Endodermal cell (in vitro differentiated cells): Measurements from ENCODE around the gene ZSCAN20. TPM values are rescaled to one million over a fixed set of nuclear protein-coding genes. Genes with fewer than 3 reads are reported as not detected.

Experiments
- DNase-seq: peaks from one replicate; pipeline ENCODE4 v3.0.0-alpha.2; 2017
- H3K27ac ChIP-seq: 2 replicates; pipeline ENCODE4 v1.5.1; 2013; ENCODE audit warnings: mild to moderate bottlenecking, low read depth, low read length, moderate library complexity
- H3K27me3 ChIP-seq: 2 replicates; pipeline ENCODE4 v1.6.1; 2013; ENCODE audit warnings: mild to moderate bottlenecking, low read length, moderate library complexity; ENCODE audit not compliant: insufficient read depth, control insufficient read depth, poor library complexity, severe bottlenecking
- H3K36me3 ChIP-seq: 2 replicates; pipeline ENCODE4 v1.7.0; 2013; ENCODE audit warnings: mild to moderate bottlenecking, low read length, moderate library complexity; ENCODE audit not compliant: control insufficient read depth, insufficient read depth
- H3K4me1 ChIP-seq: one replicate; pipeline ENCODE4 v1.7.0; 2013; ENCODE audit warnings: low read length; ENCODE audit not compliant: control insufficient read depth, insufficient read depth
- H3K4me3 ChIP-seq: 2 replicates; pipeline ENCODE4 v1.5.1; 2013; ENCODE audit warnings: mild to moderate bottlenecking, low read length, moderate library complexity
- H3K9ac ChIP-seq: 2 replicates; pipeline ENCODE4 v1.6.1; 2013; ENCODE audit warnings: mild to moderate bottlenecking, low read length, moderate library complexity; ENCODE audit not compliant: poor library complexity, severe bottlenecking; ENCODE audit errors: extremely low read depth
- H3K9me3 ChIP-seq: 2 replicates; pipeline ENCODE4 v1.6.1; 2013; ENCODE audit warnings: mild to moderate bottlenecking, low read length, moderate library complexity; ENCODE audit not compliant: control insufficient read depth
- H3K27ac Mint-ChIP-seq: 2 replicates; pipeline ENCODE4 v1.8.0; 2020; ENCODE audit warnings: mixed read lengths
- H3K27me3 Mint-ChIP-seq: 2 replicates; pipeline ENCODE4 v1.8.0; 2021; ENCODE audit warnings: mild to moderate bottlenecking, mixed read lengths; ENCODE audit not compliant: insufficient read depth
- H3K36me3 Mint-ChIP-seq: 2 replicates; pipeline ENCODE4 v1.8.0; 2020; ENCODE audit warnings: low read depth, mixed read lengths
- H3K4me1 Mint-ChIP-seq: 2 replicates; pipeline ENCODE4 v1.8.0; 2020; ENCODE audit warnings: mixed read lengths
- H3K4me3 Mint-ChIP-seq: 2 replicates; pipeline ENCODE4 v1.8.0; 2020; ENCODE audit warnings: mild to moderate bottlenecking, moderate library complexity, mixed read lengths
- H3K9me3 Mint-ChIP-seq: 2 replicates; pipeline ENCODE4 v1.8.0; 2020; ENCODE audit warnings: mild to moderate bottlenecking, mixed read lengths
- WGBS, 2 experiments: methylation state at CpG; one replicate each; pipeline versions ENCODE4 v1.1.5 to v1.1.7; 2013; ENCODE audit warnings: missing lambda C conversion rate in 2 of 2, mixed read lengths in 1 of 2; ENCODE audit not compliant: insufficient coverage in 1 of 2, insufficient read length in 1 of 2; 5-methylcytosine and 5-hydroxymethylcytosine counted together
- total RNA-seq, 2 donors: library from RNA; stranded (reverse); fragmentation: NEBNext Ultra II Directional in 1 of 2; extraction: Animal tissue kit (Norgen Biotek cat#: 25700) in 1 of 2; gene quantifications; 2 replicates in 1 of 2; 3 replicates in 1 of 2; pipeline ENCODE4 v1.2.1, GENCODE V29; 2021
- TF ChIP-seq, protein P1 (sequence below): fragments of 200-600 bp; sonication (generic); conservative IDR thresholded peaks from 2 replicates; pipeline ENCODE4 v1.5.0; 2021; ENCODE audit warnings: antibody characterized with exemption, mild to moderate bottlenecking

Gene ZSCAN20
- total RNA-seq, 2 donors from 2014 or later: 5.8 to 6.1 TPM

DNA sequence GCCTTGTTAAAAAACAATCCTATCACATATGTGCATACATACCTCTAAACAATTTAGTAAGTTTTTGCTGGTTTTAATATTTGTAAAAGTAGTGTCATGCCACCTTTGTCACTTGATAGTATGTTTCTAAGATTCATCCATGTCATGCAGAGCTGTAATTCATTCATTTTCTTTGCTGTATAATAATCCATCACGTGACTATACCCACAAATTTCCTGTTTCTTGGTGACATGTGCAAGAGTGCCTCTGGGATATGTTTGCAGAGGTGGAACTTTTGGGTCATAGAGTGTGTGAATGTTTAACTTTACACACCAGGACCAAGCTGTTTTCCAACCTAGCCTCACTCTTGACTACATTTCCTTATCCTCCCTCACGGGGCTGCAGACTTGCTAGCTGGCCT is 62.9 kb downstream of the ZSCAN20 start:
- no peaks in the 10 kb centered on the region for H3K27me3 ChIP-seq
- no peak overlapping the region for H3K9ac ChIP-seq
- no peak overlapping the region for H3K4me3 ChIP-seq
- no peaks in the 10 kb centered on the region for H3K9me3 ChIP-seq
- H3K27ac Mint-ChIP-seq: no peak overlapping the region
- no peak overlapping the region for H3K27ac ChIP-seq
- TF ChIP-seq, protein P1, sequence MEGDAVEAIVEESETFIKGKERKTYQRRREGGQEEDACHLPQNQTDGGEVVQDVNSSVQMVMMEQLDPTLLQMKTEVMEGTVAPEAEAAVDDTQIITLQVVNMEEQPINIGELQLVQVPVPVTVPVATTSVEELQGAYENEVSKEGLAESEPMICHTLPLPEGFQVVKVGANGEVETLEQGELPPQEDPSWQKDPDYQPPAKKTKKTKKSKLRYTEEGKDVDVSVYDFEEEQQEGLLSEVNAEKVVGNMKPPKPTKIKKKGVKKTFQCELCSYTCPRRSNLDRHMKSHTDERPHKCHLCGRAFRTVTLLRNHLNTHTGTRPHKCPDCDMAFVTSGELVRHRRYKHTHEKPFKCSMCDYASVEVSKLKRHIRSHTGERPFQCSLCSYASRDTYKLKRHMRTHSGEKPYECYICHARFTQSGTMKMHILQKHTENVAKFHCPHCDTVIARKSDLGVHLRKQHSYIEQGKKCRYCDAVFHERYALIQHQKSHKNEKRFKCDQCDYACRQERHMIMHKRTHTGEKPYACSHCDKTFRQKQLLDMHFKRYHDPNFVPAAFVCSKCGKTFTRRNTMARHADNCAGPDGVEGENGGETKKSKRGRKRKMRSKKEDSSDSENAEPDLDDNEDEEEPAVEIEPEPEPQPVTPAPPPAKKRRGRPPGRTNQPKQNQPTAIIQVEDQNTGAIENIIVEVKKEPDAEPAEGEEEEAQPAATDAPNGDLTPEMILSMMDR: no peak
- 90 to 94% methylated on average over 1 to 2 of the region's 2 CpGs for WGBS, 2 experiments
- no peak overlapping the region for H3K4me3 Mint-ChIP-seq
- no peak for DNase-seq
- H3K36me3 Mint-ChIP-seq: no peaks in the 10 kb centered on the region
- no peaks in the 10 kb centered on the region for H3K4me1 Mint-ChIP-seq
- H3K36me3 ChIP-seq: no peaks in the 10 kb centered on the region
- no peaks in the 10 kb centered on the region for H3K9me3 Mint-ChIP-seq
- no peaks in the 10 kb centered on the region for H3K4me1 ChIP-seq
- peaks cover 9% of the 10 kb centered on the region for H3K27me3 Mint-ChIP-seq

DNA sequence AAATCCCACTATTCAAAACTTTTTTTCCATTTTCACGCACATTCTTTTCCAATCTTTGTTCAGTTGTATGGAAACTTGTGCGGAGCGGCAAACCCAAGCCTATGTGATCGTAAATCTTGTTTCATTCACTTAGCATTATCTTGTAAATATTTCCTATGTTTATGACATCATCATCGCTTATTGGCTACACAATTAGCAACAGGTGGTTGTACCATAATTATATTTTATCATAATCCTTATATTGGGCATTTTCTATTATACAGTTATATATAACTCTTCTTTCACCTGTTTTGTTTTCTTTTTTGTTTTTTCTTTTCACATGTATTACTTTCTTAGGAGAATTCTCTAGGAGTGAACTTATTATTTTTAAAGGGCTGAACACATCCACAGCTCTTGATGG is 65.4 kb downstream of the ZSCAN20 start:
- Histone ChIP-seq H3K27ac (no peak overlapping the region), H3K9ac (no peak overlapping the region), H3K9me3 (no peaks in the 10 kb centered on the region), H3K4me3 (no peak overlapping the region), H3K4me1 (no peaks in the 10 kb centered on the region), H3K27me3 (no peaks in the 10 kb centered on the region), H3K36me3 (no peaks in the 10 kb centered on the region)
- DNase-seq: no peak
- Mint-ChIP-seq H3K27me3 (peaks cover 8% of the 10 kb centered on the region), H3K36me3 (no peaks in the 10 kb centered on the region), H3K27ac (no peak overlapping the region), H3K4me3 (no peak overlapping the region), H3K9me3 (no peaks in the 10 kb centered on the region), H3K4me1 (no peaks in the 10 kb centered on the region)
- TF ChIP-seq, protein P1: no peak
- WGBS, 2 experiments: 98 to 100% methylated on average over 4 of the region's 5 CpGs

DNA sequence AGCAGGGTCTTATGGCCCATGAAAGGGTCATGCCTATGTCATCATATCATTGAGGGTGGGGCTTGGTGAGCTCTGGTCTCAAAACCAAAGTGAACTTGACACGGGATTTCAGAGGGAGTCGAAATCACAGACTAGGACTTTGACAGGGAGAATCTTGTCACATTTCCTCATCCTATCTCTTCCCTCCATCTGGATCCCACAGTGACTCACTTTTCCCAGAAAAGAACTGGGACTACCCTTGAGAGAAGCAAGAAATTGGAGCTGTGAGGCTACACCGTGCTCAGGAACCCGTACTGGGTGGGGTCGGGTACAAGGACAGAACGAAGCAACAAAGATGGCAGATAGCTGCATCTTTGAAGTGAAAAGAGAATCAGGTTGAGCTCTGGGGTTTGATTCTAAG is 69.5 kb downstream of the ZSCAN20 start:
- Histone ChIP-seq H3K4me1 (no peaks in the 10 kb centered on the region), H3K9me3 (no peaks in the 10 kb centered on the region), H3K36me3 (no peaks in the 10 kb centered on the region), H3K4me3 (no peak overlapping the region), H3K9ac (no peak overlapping the region), H3K27ac (no peak overlapping the region), H3K27me3 (no peaks in the 10 kb centered on the region)
- no peaks in the 10 kb centered on the region for H3K4me1 Mint-ChIP-seq
- no peak overlapping the region for H3K4me3 Mint-ChIP-seq
- 92 to 100% methylated on average over 1 to 6 of the region's 6 CpGs for WGBS, 2 experiments
- TF ChIP-seq, protein P1: no peak
- H3K27me3 Mint-ChIP-seq: no peaks in the 10 kb centered on the region
- no peaks in the 10 kb centered on the region for H3K9me3 Mint-ChIP-seq
- H3K27ac Mint-ChIP-seq: no peak overlapping the region
- H3K36me3 Mint-ChIP-seq: no peaks in the 10 kb centered on the region
- DNase-seq: no peak

Other genes starting within 250 kb of the ZSCAN20 start
- 10 to 100 TPM; 27.4 to 41.5 TPM for gene ZNF362, start 216.2 kb upstream of the ZSCAN20 start, total RNA-seq
- not detected for gene A3GALT2, start 151.5 kb upstream of the ZSCAN20 start, total RNA-seq
- gene PHC2, start 41.5 kb upstream of the ZSCAN20 start, total RNA-seq: 10 to 100 TPM; 32.1 to 43.9 TPM